ENCODE measurements around the gene SMCO4.

DNA sequence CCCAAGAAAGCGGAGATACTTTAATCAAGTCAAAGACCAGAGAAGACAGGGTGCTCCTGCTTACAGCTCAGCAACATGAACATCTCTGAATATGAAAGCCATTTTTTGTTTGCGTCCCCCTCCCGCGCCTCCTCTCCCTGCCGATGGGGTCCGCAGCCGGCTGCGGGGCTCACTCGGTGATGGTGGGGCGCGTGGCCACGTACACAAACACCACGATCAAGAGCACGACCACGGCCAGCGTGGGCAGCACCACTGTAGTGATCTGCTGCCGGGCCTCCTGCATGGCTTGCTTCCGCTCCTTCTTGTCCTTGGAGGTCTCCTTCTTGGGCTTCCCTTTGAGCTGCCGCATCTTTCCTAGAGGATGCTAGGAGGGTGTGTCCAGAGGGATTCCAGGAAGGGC is 64.3 kb downstream of the SMCO4 start:
- TF ChIP-seq, protein P1, sequence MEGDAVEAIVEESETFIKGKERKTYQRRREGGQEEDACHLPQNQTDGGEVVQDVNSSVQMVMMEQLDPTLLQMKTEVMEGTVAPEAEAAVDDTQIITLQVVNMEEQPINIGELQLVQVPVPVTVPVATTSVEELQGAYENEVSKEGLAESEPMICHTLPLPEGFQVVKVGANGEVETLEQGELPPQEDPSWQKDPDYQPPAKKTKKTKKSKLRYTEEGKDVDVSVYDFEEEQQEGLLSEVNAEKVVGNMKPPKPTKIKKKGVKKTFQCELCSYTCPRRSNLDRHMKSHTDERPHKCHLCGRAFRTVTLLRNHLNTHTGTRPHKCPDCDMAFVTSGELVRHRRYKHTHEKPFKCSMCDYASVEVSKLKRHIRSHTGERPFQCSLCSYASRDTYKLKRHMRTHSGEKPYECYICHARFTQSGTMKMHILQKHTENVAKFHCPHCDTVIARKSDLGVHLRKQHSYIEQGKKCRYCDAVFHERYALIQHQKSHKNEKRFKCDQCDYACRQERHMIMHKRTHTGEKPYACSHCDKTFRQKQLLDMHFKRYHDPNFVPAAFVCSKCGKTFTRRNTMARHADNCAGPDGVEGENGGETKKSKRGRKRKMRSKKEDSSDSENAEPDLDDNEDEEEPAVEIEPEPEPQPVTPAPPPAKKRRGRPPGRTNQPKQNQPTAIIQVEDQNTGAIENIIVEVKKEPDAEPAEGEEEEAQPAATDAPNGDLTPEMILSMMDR (conservative IDR thresholded peaks at IDR 0.05): no peak
- no peak for TF ChIP-seq EZH2 (IDR thresholded peaks at IDR 0.05; ENCODE audit: low read depth)
